GM12864 (cell line): ENCODE measurements around the gene ALKBH1.
"Not testable (repeated sequence)": the region's sequence is repeated elsewhere in the genome, so short reads cannot be mapped to it uniquely, and the experiment has no call there.

Experiments used
- DNase-seq: peaks from one replicate; pipeline ENCODE4 v3.0.0-alpha.2; 2011; ENCODE audit warnings: low read depth
- H3K4me3 ChIP-seq: 2 replicates; pipeline ENCODE4 v1.5.1; 2011; ENCODE audit warnings: mild to moderate bottlenecking, low read depth, low read length, control low read depth
- CTCF ChIP-seq: IDR thresholded peaks from 2 replicates; pipeline ENCODE4 v1.5.1; 2011; ENCODE audit warnings: low read depth, mild to moderate bottlenecking, moderate library complexity, low read length, control low read depth, inconsistent platforms; ENCODE audit errors: missing control alignments

The ALKBH1 gene

GRCh38 chr14:77681196-77682157 is 26.3 kb downstream of the ALKBH1 start:
- DNase-seq: no peak
- TF ChIP-seq CTCF: no peak
- H3K4me3 ChIP-seq: no peak overlapping the region

GRCh38 chr14:77674931-77675330 is 32.9 kb downstream of the ALKBH1 start:
- TF ChIP-seq CTCF: no peak
- no peak overlapping the region for H3K4me3 ChIP-seq
- DNase-seq: no peak

- H3K4me3 ChIP-seq: no peak overlapping the region
- no peak for DNase-seq
- TF ChIP-seq CTCF: no peak
Measured at GRCh38 chr14:77673193-77673592, 34.6 kb downstream of the ALKBH1 start.

GRCh38 chr14:77667331-77667730 is 40.5 kb downstream of the ALKBH1 start:
- no peak for DNase-seq
- H3K4me3 ChIP-seq: no peak overlapping the region
- no peak for TF ChIP-seq CTCF

- no peak for DNase-seq
- no peak for TF ChIP-seq CTCF
- no peak overlapping the region for H3K4me3 ChIP-seq
Measured at GRCh38 chr14:77663293-77663692, 44.5 kb downstream of the ALKBH1 start.

- not testable (repeated sequence) for H3K4me3 ChIP-seq, DNase-seq
Measured at GRCh38 chr14:77661562-77661961, 46.3 kb downstream of the ALKBH1 start.

- H3K4me3 ChIP-seq: no peak overlapping the region
- DNase-seq: no peak
- TF ChIP-seq CTCF: no peak
Measured at GRCh38 chr14:77660754-77661153, 47.1 kb downstream of the ALKBH1 start.
